HepG2 (cell line): ENCODE data around the gene RASSF8. TPM values are rescaled to one million over a fixed set of nuclear protein-coding genes. Genes with fewer than 3 reads are reported as not detected.

Experiments
- ETV5 ChIP-seq: IDR thresholded peaks from 2 replicates; pipeline ENCODE4 v1.6.1; 2018; ENCODE audit warnings: missing biosample characterization, missing genetic modification reagents, inconsistent platforms, borderline replicate concordance
- HOXA3 ChIP-seq: sonication (generic); formaldehyde crosslinking; IDR thresholded peaks from 2 replicates; pipeline ENCODE4 v1.5.0; 2020; ENCODE audit warnings: missing genetic modification reagents
- PHF21A ChIP-seq: sonication (generic); formaldehyde crosslinking; IDR thresholded peaks from 2 replicates; pipeline ENCODE4 v1.5.0; 2020; ENCODE audit warnings: mild to moderate bottlenecking, missing genetic modification reagents
- SSRP1 ChIP-seq: IDR thresholded peaks from 2 replicates; pipeline ENCODE4 v1.6.1; 2016; ENCODE audit warnings: control low read depth
- WIZ ChIP-seq: sonication (generic); formaldehyde crosslinking; IDR thresholded peaks from 2 replicates; pipeline ENCODE4 v1.5.1; 2020; ENCODE audit warnings: mild to moderate bottlenecking, missing genetic modification reagents
- ZBED4 ChIP-seq: sonication (generic); formaldehyde crosslinking; IDR thresholded peaks from 2 replicates; pipeline ENCODE4 v1.4.0; 2020; ENCODE audit warnings: missing genetic modification reagents, borderline replicate concordance
- ZHX2 ChIP-seq, 2 experiments: sonication (generic) in 1 of 2; formaldehyde crosslinking in 1 of 2; IDR thresholded peaks; 2 replicates each; pipeline versions ENCODE4 v1.6.1 to v1.9.0; 2014 to 2022; ENCODE audit warnings: antibody characterized with exemption in 1 of 2, borderline replicate concordance in 1 of 2, inconsistent platforms in 1 of 2, low read depth in 1 of 2, missing genetic modification reagents in 1 of 2
- ZNF224 ChIP-seq: sonication (generic); formaldehyde crosslinking; IDR thresholded peaks from 2 replicates; pipeline ENCODE4 v1.5.0; 2020; ENCODE audit warnings: mild to moderate bottlenecking, missing genetic modification reagents
- ZNF441 ChIP-seq: sonication (generic); formaldehyde crosslinking; IDR thresholded peaks from 2 replicates; pipeline ENCODE4 v1.7.0; 2021; ENCODE audit warnings: missing genetic modification reagents, borderline replicate concordance
- ZNF567 ChIP-seq: sonication (generic); formaldehyde crosslinking; IDR thresholded peaks from 2 replicates; pipeline ENCODE4 v1.8.1; 2023; ENCODE audit warnings: mild to moderate bottlenecking, missing genetic modification reagents, borderline replicate concordance
- polyA plus RNA-seq, 8 experiments: library from polyadenylated mRNA; depleted of rRNA in 3 of 8; stranded (reverse) in 7 of 8; unstranded in 1 of 8; fragments of >200 nt; fragmentation: Illumina TruSeq in 4 of 8; extraction: Trizol in 4 of 8; gene quantifications; 2 replicates each; pipeline versions ENCODE4 v1.2.1 to v1.2.3, GENCODE V29; 2011 to 2016; ENCODE audit warnings: low read depth in 4 of 8, missing spikeins in 1 of 8, mixed read lengths in 1 of 8; ENCODE audit not compliant: insufficient read depth in 1 of 8
- total RNA-seq, 5 experiments: library from RNA; depleted of rRNA; stranded (reverse); fragments of >200 nt; fragmentation: Illumina TruSeq; extraction: Trizol; gene quantifications; 2 replicates each; pipeline ENCODE4 v1.2.3, GENCODE V29; 2016; ENCODE audit warnings: low read depth in 1 of 5
- TF ChIP-seq, protein P1 (sequence below): sonication (generic); formaldehyde crosslinking; IDR thresholded peaks from 2 replicates; pipeline ENCODE4 v1.8.0; 2022; ENCODE audit warnings: low read depth, missing genetic modification reagents
- TF ChIP-seq, protein P2 (sequence below): sonication (generic); formaldehyde crosslinking; IDR thresholded peaks from 2 replicates; pipeline ENCODE4 v1.4.0; 2020; ENCODE audit warnings: missing genetic modification reagents
- TF ChIP-seq, protein P3 (sequence below): sonication (generic); formaldehyde crosslinking; IDR thresholded peaks from 2 replicates; pipeline ENCODE4 v1.5.0; 2020; ENCODE audit warnings: missing genetic modification reagents
- TF ChIP-seq, protein P4 (sequence below): IDR thresholded peaks from 2 replicates; pipeline ENCODE4 v1.6.1; 2016; ENCODE audit warnings: missing compliant biosample characterization, missing genetic modification reagents, borderline replicate concordance

The RASSF8 gene
- total and polyA plus RNA-seq, 2 of the 13 experiments (the other 11 are each of a cell fraction or from before 2014, with no cell fraction given), result 0.82 to 9.2 TPM

GRCh38 chr12:25958428-25959070 lies at the start of gene RASSF8 (continued):
- TF ChIP-seq ZBED4 (peak; percentile 72; the same call in 1 of the 2 replicates), HOXA3 (CRISPR knock-in tag) (peak; percentile 12; the same call in 1 of the 2 replicates), ZNF567 (CRISPR knock-in tag) (no peak), ZHX2 (IDR thresholded peaks at IDR 0.05; ENCODE audit: low read depth) (no peak), ZHX2 (CRISPR knock-in tag; IDR thresholded peaks at IDR 0.05; ENCODE audit: borderline replicate concordance) (no peak), ETV5 (CRISPR knock-in tag) (no peak), SSRP1 (CRISPR knock-in tag) (no peak), PHF21A (no peak; the same call in 1 of the 2 replicates), ZNF224 (CRISPR knock-in tag) (no peak), WIZ (no peak), ZNF441 (no peak)
- TF ChIP-seq, protein P1, sequence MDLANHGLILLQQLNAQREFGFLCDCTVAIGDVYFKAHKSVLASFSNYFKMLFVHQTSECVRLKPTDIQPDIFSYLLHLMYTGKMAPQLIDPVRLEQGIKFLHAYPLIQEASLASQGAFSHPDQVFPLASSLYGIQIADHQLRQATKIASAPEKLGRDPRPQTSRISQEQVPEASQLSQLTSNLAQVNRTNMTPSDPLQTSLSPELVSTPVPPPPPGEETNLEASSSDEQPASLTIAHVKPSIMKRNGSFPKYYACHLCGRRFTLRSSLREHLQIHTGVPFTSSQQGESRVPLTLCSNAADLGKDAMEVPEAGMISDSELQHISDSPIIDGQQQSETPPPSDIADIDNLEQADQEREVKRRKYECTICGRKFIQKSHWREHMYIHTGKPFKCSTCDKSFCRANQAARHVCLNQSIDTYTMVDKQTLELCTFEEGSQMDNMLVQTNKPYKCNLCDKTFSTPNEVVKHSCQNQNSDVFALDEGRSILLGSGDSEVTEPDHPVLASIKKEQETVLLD, result no peak; the same call in 1 of the 2 replicates
- TF ChIP-seq, protein P2, sequence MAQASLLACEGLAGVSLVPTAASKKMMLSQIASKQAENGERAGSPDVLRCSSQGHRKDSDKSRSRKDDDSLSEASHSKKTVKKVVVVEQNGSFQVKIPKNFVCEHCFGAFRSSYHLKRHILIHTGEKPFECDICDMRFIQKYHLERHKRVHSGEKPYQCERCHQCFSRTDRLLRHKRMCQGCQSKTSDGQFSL (CRISPR knock-in tag), result no peak
- TF ChIP-seq, protein P3, sequence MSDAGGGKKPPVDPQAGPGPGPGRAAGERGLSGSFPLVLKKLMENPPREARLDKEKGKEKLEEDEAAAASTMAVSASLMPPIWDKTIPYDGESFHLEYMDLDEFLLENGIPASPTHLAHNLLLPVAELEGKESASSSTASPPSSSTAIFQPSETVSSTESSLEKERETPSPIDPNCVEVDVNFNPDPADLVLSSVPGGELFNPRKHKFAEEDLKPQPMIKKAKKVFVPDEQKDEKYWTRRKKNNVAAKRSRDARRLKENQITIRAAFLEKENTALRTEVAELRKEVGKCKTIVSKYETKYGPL, result no peak
- TF ChIP-seq, protein P4, sequence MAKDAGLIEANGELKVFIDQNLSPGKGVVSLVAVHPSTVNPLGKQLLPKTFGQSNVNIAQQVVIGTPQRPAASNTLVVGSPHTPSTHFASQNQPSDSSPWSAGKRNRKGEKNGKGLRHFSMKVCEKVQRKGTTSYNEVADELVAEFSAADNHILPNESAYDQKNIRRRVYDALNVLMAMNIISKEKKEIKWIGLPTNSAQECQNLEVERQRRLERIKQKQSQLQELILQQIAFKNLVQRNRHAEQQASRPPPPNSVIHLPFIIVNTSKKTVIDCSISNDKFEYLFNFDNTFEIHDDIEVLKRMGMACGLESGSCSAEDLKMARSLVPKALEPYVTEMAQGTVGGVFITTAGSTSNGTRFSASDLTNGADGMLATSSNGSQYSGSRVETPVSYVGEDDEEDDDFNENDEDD (CRISPR knock-in tag), result 0 out of 2 replicates have a peak, but pooled peaks have one; percentile 31
